ENCODE measurements around the gene PCSK9. TPM values are rescaled to one million over a fixed set of nuclear protein-coding genes. Genes with fewer than 3 reads are reported as not detected.

The PCSK9 gene
- total and polyA plus RNA-seq, 2 experiments from 2014 or later = 77.6 to 327 TPM

DNA sequence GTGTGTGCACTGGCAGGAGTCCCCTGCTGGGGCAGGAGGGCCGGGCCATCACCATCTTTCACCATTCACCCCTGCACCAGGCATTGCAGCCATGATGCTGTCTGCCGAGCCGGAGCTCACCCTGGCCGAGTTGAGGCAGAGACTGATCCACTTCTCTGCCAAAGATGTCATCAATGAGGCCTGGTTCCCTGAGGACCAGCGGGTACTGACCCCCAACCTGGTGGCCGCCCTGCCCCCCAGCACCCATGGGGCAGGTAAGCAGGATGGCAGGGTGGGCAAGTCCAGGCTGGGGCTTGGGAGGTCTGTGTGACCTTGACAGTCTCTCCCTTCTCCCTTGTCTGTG lies 18.6 kb downstream of the PCSK9 start:
- Histone ChIP-seq H4K20me1 (replicated peaks; ENCODE audit: insufficient read depth) (peaks cover 10% of the 10 kb centered on the region), H3K79me2 (replicated peaks; ENCODE audit: insufficient read depth) (peaks cover 3% of the 10 kb centered on the region; the same call in 1 of the 2 replicates), H3K36me3 (ENCODE audit: insufficient read depth) (peaks cover 67% of the 10 kb centered on the region), H3K27me3 (ENCODE audit: insufficient read depth) (no peaks in the 10 kb centered on the region), H3K4me3 (no peak overlapping the region), H2AFZ (no peak overlapping the region), H3F3A (replicated peaks; ENCODE audit: low read depth) (peaks cover 31% of the 10 kb centered on the region), H3K9me2 (ENCODE audit: insufficient read depth) (no peaks in the 10 kb centered on the region), H3K27ac (ENCODE audit: low read depth) (no peak overlapping the region), H3K4me1 (ENCODE audit: insufficient read depth) (no peaks in the 10 kb centered on the region), H3K4me2 (no peak overlapping the region)
- H3K27me3 Mint-ChIP-seq (ENCODE audit: insufficient read depth, low read depth, poor library complexity) = peaks cover 11% of the 10 kb centered on the region
- H3K27ac Mint-ChIP-seq = no peak overlapping the region
- DNase-seq (ENCODE audit: low spot score) = no peak
- no peak overlapping the region for H3K4me3 Mint-ChIP-seq
- TF ChIP-seq POLR2AphosphoS5 (IDR thresholded peaks at IDR 0.05; ENCODE audit: low read depth) (no peak), CTCF (conservative IDR thresholded peaks at IDR 0.05; ENCODE audit: low read depth in 2 of 2) (no peak), JUNB (IDR thresholded peaks at IDR 0.05; ENCODE audit: unreplicated experiment) (no peak), EZH2 (IDR thresholded peaks at IDR 0.05; ENCODE audit: low read depth, unreplicated experiment) (no peak), CREB1 (CRISPR knock-in tag; IDR thresholded peaks at IDR 0.05; ENCODE audit: low read depth) (no peak), REST (IDR thresholded peaks at IDR 0.05; ENCODE audit: unreplicated experiment) (no peak), ZNF114 (CRISPR knock-in tag; IDR thresholded peaks at IDR 0.05) (no peak), NANOG (IDR thresholded peaks at IDR 0.05; ENCODE audit: borderline replicate concordance) (no peak), EZH2phosphoT487 (IDR thresholded peaks at IDR 0.05; ENCODE audit: unreplicated experiment) (no peak), ZNF331 (CRISPR knock-in tag; IDR thresholded peaks at IDR 0.05; ENCODE audit: low read depth) (no peak), STAT1 (IDR thresholded peaks at IDR 0.05; ENCODE audit: unreplicated experiment) (no peak)
- TF ChIP-seq, protein P1, sequence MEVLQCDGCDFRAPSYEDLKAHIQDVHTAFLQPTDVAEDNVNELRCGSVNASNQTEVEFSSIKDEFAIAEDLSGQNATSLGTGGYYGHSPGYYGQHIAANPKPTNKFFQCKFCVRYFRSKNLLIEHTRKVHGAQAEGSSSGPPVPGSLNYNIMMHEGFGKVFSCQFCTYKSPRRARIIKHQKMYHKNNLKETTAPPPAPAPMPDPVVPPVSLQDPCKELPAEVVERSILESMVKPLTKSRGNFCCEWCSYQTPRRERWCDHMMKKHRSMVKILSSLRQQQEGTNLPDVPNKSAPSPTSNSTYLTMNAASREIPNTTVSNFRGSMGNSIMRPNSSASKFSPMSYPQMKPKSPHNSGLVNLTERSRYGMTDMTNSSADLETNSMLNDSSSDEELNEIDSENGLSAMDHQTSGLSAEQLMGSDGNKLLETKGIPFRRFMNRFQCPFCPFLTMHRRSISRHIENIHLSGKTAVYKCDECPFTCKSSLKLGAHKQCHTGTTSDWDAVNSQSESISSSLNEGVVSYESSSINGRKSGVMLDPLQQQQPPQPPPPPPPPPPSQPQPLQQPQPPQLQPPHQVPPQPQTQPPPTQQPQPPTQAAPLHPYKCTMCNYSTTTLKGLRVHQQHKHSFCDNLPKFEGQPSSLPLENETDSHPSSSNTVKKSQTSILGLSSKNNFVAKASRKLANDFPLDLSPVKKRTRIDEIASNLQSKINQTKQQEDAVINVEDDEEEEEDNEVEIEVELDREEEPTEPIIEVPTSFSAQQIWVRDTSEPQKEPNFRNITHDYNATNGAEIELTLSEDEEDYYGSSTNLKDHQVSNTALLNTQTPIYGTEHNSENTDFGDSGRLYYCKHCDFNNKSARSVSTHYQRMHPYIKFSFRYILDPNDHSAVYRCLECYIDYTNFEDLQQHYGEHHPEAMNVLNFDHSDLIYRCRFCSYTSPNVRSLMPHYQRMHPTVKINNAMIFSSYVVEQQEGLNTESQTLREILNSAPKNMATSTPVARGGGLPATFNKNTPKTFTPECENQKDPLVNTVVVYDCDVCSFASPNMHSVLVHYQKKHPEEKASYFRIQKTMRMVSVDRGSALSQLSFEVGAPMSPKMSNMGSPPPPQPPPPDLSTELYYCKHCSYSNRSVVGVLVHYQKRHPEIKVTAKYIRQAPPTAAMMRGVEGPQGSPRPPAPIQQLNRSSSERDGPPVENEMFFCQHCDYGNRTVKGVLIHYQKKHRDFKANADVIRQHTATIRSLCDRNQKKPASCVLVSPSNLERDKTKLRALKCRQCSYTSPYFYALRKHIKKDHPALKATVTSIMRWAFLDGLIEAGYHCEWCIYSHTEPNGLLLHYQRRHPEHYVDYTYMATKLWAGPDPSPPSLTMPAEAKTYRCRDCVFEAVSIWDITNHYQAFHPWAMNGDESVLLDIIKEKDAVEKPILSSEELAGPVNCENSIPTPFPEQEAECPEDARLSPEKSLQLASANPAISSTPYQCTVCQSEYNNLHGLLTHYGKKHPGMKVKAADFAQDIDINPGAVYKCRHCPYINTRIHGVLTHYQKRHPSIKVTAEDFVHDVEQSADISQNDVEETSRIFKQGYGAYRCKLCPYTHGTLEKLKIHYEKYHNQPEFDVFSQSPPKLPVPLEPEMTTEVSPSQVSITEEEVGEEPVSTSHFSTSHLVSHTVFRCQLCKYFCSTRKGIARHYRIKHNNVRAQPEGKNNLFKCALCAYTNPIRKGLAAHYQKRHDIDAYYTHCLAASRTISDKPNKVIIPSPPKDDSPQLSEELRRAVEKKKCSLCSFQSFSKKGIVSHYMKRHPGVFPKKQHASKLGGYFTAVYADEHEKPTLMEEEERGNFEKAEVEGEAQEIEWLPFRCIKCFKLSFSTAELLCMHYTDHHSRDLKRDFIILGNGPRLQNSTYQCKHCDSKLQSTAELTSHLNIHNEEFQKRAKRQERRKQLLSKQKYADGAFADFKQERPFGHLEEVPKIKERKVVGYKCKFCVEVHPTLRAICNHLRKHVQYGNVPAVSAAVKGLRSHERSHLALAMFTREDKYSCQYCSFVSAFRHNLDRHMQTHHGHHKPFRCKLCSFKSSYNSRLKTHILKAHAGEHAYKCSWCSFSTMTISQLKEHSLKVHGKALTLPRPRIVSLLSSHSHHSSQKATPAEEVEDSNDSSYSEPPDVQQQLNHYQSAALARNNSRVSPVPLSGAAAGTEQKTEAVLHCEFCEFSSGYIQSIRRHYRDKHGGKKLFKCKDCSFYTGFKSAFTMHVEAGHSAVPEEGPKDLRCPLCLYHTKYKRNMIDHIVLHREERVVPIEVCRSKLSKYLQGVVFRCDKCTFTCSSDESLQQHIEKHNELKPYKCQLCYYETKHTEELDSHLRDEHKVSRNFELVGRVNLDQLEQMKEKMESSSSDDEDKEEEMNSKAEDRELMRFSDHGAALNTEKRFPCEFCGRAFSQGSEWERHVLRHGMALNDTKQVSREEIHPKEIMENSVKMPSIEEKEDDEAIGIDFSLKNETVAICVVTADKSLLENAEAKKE (CRISPR knock-in tag; IDR thresholded peaks at IDR 0.05) = no peak
- TF ChIP-seq, protein P2, sequence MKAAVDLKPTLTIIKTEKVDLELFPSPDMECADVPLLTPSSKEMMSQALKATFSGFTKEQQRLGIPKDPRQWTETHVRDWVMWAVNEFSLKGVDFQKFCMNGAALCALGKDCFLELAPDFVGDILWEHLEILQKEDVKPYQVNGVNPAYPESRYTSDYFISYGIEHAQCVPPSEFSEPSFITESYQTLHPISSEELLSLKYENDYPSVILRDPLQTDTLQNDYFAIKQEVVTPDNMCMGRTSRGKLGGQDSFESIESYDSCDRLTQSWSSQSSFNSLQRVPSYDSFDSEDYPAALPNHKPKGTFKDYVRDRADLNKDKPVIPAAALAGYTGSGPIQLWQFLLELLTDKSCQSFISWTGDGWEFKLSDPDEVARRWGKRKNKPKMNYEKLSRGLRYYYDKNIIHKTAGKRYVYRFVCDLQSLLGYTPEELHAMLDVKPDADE (IDR thresholded peaks at IDR 0.05) = no peak
- peaks cover 39% of the 10 kb centered on the region for H3K36me3 Mint-ChIP-seq (ENCODE audit: low read depth)
- ATAC-seq = no peak
- no peaks in the 10 kb centered on the region for H3K4me1 Mint-ChIP-seq
- no peaks in the 10 kb centered on the region for H3K9me3 Mint-ChIP-seq
